ENCODE measurements around the gene S100A16.

The S100A16 gene

GRCh38 chr1:153614189-153614900 is 1.4 kb upstream of the S100A16 start:
- no peaks in the 10 kb centered on the region for H3K36me3 Mint-ChIP-seq (ENCODE audit: low read depth)
- no peak overlapping the region for H3K27ac Mint-ChIP-seq

GRCh38 chr1:153613406-153613805 is 469 bp upstream of the S100A16 start:
- Mint-ChIP-seq H3K27ac (no peak overlapping the region), H3K36me3 (ENCODE audit: low read depth) (no peaks in the 10 kb centered on the region), H3K27me3 (no peaks in the 10 kb centered on the region), H3K4me3 (no peak overlapping the region), H3K4me1 (ENCODE audit: low read depth) (peaks cover 4% of the 10 kb centered on the region), H3K9me3 (no peaks in the 10 kb centered on the region)

More at GRCh38 chr1:153614189-153614900, 1.4 kb upstream of the S100A16 start:
- H3K4me3 Mint-ChIP-seq = no peak overlapping the region
- no peaks in the 10 kb centered on the region for H3K9me3 Mint-ChIP-seq
- H3K4me1 Mint-ChIP-seq (ENCODE audit: low read depth) = peaks cover 4% of the 10 kb centered on the region
- H3K27me3 Mint-ChIP-seq = no peaks in the 10 kb centered on the region

GRCh38 chr1:153612111-153612754 is 704 bp downstream of the S100A16 start:
- H3K4me3 Mint-ChIP-seq = no peak overlapping the region
- no peak overlapping the region for H3K27ac Mint-ChIP-seq
- H3K27me3 Mint-ChIP-seq = no peaks in the 10 kb centered on the region
- no peaks in the 10 kb centered on the region for H3K9me3 Mint-ChIP-seq
- peaks cover 4% of the 10 kb centered on the region for H3K4me1 Mint-ChIP-seq (ENCODE audit: low read depth)
- no peaks in the 10 kb centered on the region for H3K36me3 Mint-ChIP-seq (ENCODE audit: low read depth)

GRCh38 chr1:153611356-153611755 is 1.6 kb downstream of the S100A16 start:
- Mint-ChIP-seq H3K4me3 (no peak overlapping the region), H3K36me3 (ENCODE audit: low read depth) (no peaks in the 10 kb centered on the region), H3K9me3 (no peaks in the 10 kb centered on the region), H3K27ac (no peak overlapping the region), H3K27me3 (no peaks in the 10 kb centered on the region), H3K4me1 (ENCODE audit: low read depth) (peaks cover 4% of the 10 kb centered on the region)

GRCh38 chr1:153610811-153611301 is 2.1 kb downstream of the S100A16 start:
- Mint-ChIP-seq H3K9me3 (no peaks in the 10 kb centered on the region), H3K36me3 (ENCODE audit: low read depth) (no peaks in the 10 kb centered on the region), H3K27me3 (no peaks in the 10 kb centered on the region), H3K4me1 (ENCODE audit: low read depth) (peaks cover under 1% of the 10 kb centered on the region), H3K27ac (no peak overlapping the region), H3K4me3 (no peak overlapping the region)

- no peak overlapping the region for H3K4me3 Mint-ChIP-seq
- no peaks in the 10 kb centered on the region for H3K27me3 Mint-ChIP-seq
- H3K36me3 Mint-ChIP-seq (ENCODE audit: low read depth) = no peaks in the 10 kb centered on the region
- peak overlapping the region; percentile 57 for H3K27ac Mint-ChIP-seq
- no peaks in the 10 kb centered on the region for H3K4me1 Mint-ChIP-seq (ENCODE audit: low read depth)
- H3K9me3 Mint-ChIP-seq = no peaks in the 10 kb centered on the region
Measured at GRCh38 chr1:153610334-153610733, 2.6 kb downstream of the S100A16 start.

GRCh38 chr1:153609585-153609907 is 3.4 kb downstream of the S100A16 start:
- no peaks in the 10 kb centered on the region for H3K36me3 Mint-ChIP-seq (ENCODE audit: low read depth)
- H3K9me3 Mint-ChIP-seq = no peaks in the 10 kb centered on the region
- no peak overlapping the region for H3K27ac Mint-ChIP-seq
- no peak overlapping the region for H3K4me3 Mint-ChIP-seq
- no peaks in the 10 kb centered on the region for H3K4me1 Mint-ChIP-seq (ENCODE audit: low read depth)
- no peaks in the 10 kb centered on the region for H3K27me3 Mint-ChIP-seq

GRCh38 chr1:153608742-153609584 is 4.0 kb downstream of the S100A16 start:
- H3K27me3 Mint-ChIP-seq = no peaks in the 10 kb centered on the region
- H3K4me3 Mint-ChIP-seq = no peak overlapping the region
- H3K36me3 Mint-ChIP-seq (ENCODE audit: low read depth) = no peaks in the 10 kb centered on the region
- no peaks in the 10 kb centered on the region for H3K4me1 Mint-ChIP-seq (ENCODE audit: low read depth)
- H3K9me3 Mint-ChIP-seq = no peaks in the 10 kb centered on the region
- no peak overlapping the region for H3K27ac Mint-ChIP-seq

- H3K36me3 Mint-ChIP-seq (ENCODE audit: low read depth) = no peaks in the 10 kb centered on the region
- H3K4me1 Mint-ChIP-seq (ENCODE audit: low read depth) = no peaks in the 10 kb centered on the region
- no peaks in the 10 kb centered on the region for H3K9me3 Mint-ChIP-seq
- H3K27ac Mint-ChIP-seq = no peak overlapping the region
- H3K4me3 Mint-ChIP-seq = no peak overlapping the region
- no peaks in the 10 kb centered on the region for H3K27me3 Mint-ChIP-seq
Measured at GRCh38 chr1:153608089-153608682, 4.8 kb downstream of the S100A16 start.

- no peak overlapping the region for H3K27ac Mint-ChIP-seq
- no peaks in the 10 kb centered on the region for H3K36me3 Mint-ChIP-seq (ENCODE audit: low read depth)
- H3K4me1 Mint-ChIP-seq (ENCODE audit: low read depth) = no peaks in the 10 kb centered on the region
- H3K9me3 Mint-ChIP-seq = no peaks in the 10 kb centered on the region
- no peaks in the 10 kb centered on the region for H3K27me3 Mint-ChIP-seq
- no peak overlapping the region for H3K4me3 Mint-ChIP-seq
Measured at GRCh38 chr1:153607381-153607780, 5.6 kb downstream of the S100A16 start.

- peaks cover 7% of the 10 kb centered on the region for H3K4me1 Mint-ChIP-seq (ENCODE audit: low read depth)
- H3K4me3 Mint-ChIP-seq = no peak overlapping the region
Measured at GRCh38 chr1:153606194-153606593, 6.7 kb downstream of the S100A16 start.

GRCh38 chr1:153602749-153603148 is 10.2 kb downstream of the S100A16 start:
- H3K9me3 Mint-ChIP-seq = no peaks in the 10 kb centered on the region
- no peaks in the 10 kb centered on the region for H3K27me3 Mint-ChIP-seq
- no peaks in the 10 kb centered on the region for H3K36me3 Mint-ChIP-seq (ENCODE audit: low read depth)
- peaks cover 19% of the 10 kb centered on the region for H3K4me1 Mint-ChIP-seq (ENCODE audit: low read depth)
- no peak overlapping the region for H3K27ac Mint-ChIP-seq
- no peak overlapping the region for H3K4me3 Mint-ChIP-seq

More at GRCh38 chr1:153606194-153606593, 6.7 kb downstream of the S100A16 start:
- no peaks in the 10 kb centered on the region for H3K36me3 Mint-ChIP-seq (ENCODE audit: low read depth)
- H3K27ac Mint-ChIP-seq = no peak overlapping the region
- H3K27me3 Mint-ChIP-seq = no peaks in the 10 kb centered on the region
- H3K9me3 Mint-ChIP-seq = no peaks in the 10 kb centered on the region

GRCh38 chr1:153599847-153600246 is 13.1 kb downstream of the S100A16 start:
- H3K36me3 Mint-ChIP-seq (ENCODE audit: low read depth) = no peaks in the 10 kb centered on the region
- no peaks in the 10 kb centered on the region for H3K27me3 Mint-ChIP-seq
- peaks cover 28% of the 10 kb centered on the region for H3K4me1 Mint-ChIP-seq (ENCODE audit: low read depth)
- H3K27ac Mint-ChIP-seq = peak overlapping the region; percentile 66
- no peak overlapping the region for H3K4me3 Mint-ChIP-seq
- H3K9me3 Mint-ChIP-seq = no peaks in the 10 kb centered on the region

GRCh38 chr1:153598309-153599172 is 14.4 kb downstream of the S100A16 start:
- no peaks in the 10 kb centered on the region for H3K36me3 Mint-ChIP-seq (ENCODE audit: low read depth)
- H3K4me3 Mint-ChIP-seq = no peak overlapping the region
- H3K9me3 Mint-ChIP-seq = no peaks in the 10 kb centered on the region
- H3K4me1 Mint-ChIP-seq (ENCODE audit: low read depth) = peaks cover 28% of the 10 kb centered on the region
- peak overlapping the region; percentile 56 for H3K27ac Mint-ChIP-seq
- H3K27me3 Mint-ChIP-seq = no peaks in the 10 kb centered on the region
